ENCODE data around the gene ZFPM1.

GRCh38 chr16:88438084-88438870 is 14.8 kb upstream of the ZFPM1 start:
- no peak for TF ChIP-seq POLR2A (IDR thresholded peaks at IDR 0.05)
- TF ChIP-seq CTCF (IDR thresholded peaks at IDR 0.05) = no peak

All from body of pancreas (tissue), 4 donors.